GM19395 (cell line): ENCODE results near the gene APBA1.
"Not testable (repeated sequence)": the region's sequence is repeated elsewhere in the genome, so short reads cannot be mapped to it uniquely, and the experiment has no call there.

Experiments used
- ATAC-seq: cut with Tn5 transposase; IDR thresholded peaks from one replicate; pipeline ENCODE4 v1.9.1; 2021; ENCODE audit warnings: mild to moderate bottlenecking, moderate library complexity; ENCODE audit not compliant: unreplicated experiment

The APBA1 gene

DNA sequence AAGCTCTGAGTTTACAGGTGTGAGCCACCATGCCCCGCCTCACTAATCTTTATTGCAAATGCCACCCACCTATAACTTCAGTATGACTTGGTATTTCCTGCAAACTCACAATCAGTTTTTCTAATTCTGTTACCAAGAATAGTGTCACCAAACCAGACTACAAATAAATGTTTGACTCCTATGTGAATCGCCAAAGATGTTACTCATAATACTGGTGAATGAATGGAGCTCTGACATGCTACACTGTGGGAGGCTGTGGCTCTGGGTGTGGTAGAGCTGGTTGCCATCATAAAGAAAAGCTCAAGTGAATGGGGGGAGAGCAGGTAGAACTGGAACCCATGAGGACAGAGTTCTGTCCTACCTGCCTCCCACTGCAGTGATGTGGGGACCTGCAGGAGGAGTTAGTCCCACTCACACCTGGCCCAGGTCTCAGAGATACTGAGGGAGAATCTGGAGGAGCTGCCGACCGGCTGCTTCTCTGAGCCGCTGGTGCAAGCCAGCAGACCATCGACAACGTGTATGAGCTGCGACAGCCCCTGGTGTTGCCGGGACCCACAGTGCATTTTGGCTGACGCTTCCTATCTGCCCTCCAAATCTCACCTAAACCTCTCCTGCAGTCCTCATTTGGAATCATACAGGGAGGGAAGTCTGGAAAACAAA, 251.4 kb downstream of the APBA1 start:
- no peak for ATAC-seq

DNA sequence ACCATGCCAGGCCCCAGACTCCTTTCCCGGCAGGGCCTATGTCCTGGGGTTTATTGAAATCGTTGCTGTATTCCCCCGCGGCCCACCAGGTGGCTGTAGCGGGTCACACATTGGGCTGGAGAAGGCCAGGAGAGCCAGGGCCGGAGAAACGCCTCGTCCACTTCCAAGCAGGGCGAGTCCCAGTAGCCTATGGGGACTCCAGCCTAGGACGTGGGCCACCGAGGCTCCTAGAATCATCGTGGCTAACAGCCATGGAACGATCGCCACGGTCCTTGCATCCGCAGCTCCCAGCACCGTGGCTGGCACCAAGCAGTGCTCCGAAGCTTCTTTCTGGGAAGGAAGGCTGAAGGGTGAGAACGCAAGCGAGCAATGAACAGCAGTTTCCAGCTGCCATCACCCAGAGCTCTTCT, 259.4 kb downstream of the APBA1 start:
- no peak for ATAC-seq

DNA sequence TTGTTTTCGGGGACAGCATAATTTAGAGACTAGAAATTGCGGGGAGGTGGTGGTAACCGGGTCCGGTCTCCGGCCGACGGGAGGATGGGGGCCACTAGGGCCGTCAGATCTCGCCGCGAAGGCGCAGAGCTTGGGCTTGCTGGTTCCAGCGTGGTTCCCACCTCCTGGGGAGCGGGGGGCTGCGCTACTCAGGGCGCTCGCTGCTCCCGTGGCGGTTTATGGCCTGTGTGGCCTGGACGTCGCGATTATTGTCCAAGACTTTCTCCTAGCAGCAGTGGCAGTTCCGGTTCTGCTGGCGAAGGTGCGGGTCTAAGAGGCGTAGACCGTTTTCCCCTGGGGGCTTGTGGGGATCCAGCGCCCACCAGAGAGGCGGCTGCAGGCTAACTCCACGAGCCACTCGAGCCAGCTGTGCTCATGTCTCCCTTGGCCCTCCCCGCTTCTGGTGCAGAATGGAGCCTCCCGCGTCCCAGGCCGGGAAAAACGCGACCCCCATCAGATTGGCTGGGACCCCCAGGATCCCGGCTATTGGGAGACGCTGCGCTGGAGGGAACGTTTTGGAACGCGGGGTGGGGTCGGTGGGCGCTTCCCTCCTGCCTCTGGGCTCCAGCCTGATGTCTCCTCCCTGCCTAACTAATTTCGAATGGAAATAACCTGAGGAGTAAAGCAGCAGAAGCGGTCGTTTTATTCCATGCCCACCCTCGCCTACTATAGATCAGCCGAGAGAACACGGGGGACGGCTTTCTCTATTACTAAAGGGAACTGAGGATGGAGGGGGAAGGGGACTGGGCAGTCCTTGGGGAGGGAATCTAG, 260.0 kb downstream of the APBA1 start:
- ATAC-seq: no peak

DNA sequence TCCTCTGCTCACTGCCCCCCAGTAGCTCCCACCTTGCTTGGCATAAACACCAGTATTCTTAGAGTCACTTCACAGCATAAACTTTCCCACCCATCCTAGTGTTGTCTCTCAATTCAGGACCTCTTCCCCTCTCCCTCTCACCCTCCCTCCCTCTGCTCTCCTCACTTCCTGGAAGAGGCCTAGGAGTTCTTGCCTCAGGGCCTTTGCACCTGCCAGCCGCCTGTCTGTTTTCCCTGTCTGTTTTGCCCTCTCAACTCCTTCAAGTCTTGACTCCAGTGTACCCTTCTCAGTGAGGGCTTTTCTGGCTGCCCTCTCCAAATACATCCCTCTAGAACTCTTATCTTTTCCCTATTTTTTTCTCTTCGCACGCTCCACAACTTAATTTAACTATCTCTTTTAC, 260.9 kb downstream of the APBA1 start:
- ATAC-seq: no peak

DNA sequence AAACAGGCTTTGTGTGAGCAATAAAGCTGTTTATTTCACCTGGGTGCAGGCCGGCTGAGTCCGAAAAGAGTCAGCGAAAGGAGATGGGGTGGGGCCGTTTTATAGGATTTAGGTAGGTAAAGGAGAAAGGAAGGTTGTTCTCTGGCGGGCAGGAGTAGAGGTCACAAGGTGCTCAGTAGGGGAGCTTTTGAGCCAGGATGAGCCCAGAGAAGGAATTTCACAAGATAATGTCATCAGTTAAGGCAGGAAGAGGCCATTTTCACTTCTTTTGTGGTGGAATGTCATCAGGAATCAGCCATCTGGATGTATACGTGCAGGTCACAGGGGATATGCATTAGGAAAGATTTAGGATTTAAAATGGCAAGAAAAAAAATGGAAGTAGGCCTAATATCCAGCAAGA, 262.2 kb downstream of the APBA1 start:
- ATAC-seq: not testable (repeated sequence)

DNA sequence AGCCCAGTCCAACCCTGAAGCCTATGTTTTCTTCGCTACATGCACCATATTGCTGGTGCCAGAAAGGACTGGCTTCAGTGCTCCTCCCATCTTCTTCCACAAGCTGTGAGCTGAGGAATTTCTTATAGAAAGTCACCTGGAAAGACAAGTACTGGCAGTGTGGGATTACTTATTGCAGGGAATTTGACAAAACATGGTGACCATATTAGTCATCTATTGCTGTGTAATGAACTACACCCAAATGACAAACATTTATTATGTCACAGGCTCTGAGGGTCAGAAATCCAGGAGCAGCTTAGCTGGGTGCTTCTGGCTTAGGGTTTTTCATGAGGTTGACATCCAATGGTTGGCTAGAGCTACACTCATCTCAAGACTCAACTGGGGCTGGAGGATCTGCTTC, 271.7 kb downstream of the APBA1 start:
- ATAC-seq: no peak

DNA sequence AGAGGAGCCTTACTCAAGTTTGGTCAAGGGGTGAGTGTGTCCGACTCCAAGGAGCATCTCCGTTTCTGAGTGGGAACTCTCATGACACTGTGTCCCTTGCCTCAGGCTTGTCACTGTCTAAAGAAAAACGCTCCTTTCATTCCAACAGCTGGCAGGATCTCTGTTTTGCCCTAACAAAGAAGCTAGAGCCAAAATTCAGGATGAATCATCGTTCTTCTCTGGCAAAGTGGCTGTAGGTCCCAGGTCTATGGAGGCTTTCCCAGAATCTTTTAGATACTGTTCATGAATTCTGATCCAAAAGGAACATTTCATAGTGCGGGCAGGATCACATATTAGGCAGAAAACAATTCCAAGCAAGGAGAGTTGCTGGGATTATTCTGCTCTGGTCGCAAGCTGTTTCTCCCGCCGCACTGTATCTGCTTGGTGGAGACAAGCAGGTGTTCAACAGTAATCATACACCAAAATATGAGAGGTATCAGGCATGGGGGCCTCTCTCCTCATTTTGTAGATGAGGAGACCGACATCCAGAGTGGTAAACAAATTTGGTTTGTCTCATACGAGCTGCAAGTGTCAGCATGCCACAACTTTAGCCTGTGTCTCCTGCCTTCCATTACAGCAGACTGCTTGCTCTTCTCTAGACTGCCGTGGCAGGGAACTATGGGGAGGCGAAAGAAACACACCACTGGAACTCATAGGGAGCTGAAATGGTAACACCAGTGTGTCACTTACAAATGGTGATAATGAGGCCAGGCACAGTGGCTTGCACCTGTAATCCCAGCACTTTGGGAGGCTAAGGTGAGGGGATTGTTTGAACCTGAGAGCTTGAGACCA, 274.6 kb downstream of the APBA1 start:
- ATAC-seq: no peak

DNA sequence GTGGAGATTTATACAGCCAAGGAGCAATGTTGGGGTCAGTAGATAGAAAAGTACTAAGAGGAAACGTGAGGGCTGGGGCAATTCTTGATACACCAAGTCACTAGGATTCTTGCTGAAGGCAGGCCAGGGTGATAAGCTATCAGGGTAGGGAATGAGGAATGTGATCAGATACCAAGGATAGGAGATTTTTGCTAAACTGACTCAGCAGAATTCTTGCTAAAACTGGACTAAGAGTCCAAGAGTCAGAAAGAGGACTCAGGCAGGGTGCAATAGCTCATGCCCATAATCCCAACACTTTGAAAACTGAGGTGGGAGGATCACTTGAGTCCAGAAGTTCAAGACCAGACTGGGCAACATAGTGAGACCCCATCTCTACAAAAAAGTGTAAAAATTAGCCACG, 275.4 kb downstream of the APBA1 start:
- no peak for ATAC-seq

DNA sequence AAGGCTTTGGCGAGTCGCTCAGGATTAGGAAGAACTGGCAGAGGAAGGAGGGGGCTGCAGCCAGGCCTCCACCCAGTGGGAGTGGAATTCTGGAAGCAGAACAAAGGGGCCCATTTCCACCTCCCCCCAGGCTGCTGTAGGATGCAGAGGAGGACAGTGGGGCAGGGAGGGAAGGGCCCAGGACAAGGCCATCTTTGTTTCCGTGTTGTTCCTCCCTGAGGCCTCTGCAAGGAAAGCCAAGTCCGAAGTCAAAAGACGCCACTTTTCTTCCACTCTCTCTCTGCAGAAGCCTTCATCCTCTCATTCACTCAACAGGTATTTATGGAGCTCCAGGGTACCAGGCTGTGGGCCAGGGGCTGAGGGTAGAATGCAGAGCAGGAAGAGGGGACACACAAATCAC, 276.5 kb downstream of the APBA1 start:
- ATAC-seq: no peak

DNA sequence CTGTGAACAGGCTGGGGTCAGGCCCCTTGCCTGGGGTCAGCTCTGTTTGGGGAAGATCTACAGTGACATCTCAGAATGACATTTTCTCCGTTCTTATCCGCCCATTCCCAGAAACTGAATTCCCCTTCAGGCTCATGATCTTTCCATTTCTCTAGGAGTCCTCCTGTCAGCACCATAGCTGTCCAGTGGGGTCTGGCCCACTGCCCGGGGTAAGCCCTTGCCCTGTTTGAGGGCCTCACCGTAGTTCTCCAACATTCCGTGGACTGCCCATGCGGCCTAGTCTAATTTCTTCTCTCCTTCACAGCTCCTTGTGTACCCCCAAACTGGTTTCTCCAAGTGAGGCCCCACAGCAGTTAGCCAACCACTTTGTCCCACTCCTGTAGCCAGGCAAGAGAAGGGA, 278.7 kb downstream of the APBA1 start:
- no peak for ATAC-seq

DNA sequence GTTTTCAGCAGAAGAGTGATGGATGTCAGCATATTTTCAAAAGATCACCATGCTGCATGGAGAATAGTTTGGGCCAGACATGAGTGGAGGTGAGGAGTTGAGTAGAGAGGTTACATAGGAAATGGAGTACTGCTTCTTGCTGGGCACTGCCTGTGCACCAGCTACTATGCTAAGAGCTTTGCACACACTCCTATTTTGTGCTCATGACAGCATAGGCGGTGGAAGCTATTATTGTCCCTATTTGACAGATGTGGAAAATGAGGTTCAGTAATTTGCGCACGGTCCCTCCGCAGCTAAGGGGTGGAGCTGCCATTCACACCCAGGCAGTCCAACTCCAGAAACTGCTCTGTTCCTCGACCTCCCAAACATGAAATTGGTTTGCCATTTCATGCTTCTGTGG, 279.3 kb downstream of the APBA1 start:
- ATAC-seq: no peak

DNA sequence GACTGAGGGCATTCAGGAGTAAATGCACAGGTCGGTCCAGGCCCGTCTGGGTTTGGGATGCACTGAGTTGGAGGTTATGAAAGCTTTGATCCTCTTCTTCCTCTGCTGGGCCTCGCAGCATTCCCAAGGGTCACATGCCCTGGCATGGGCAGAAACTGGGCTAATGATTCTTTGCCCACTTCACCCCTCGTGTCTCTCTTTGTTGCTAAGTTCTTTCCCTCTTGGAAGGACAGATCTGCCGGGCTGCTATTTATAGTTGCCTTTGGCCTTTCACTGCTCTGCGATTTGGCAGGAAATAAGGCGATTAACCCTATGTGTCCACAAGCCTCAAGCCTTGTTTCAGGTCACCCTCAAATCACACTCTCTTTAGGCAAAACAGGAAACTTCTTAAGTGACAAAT, 280.2 kb downstream of the APBA1 start:
- no peak for ATAC-seq

DNA sequence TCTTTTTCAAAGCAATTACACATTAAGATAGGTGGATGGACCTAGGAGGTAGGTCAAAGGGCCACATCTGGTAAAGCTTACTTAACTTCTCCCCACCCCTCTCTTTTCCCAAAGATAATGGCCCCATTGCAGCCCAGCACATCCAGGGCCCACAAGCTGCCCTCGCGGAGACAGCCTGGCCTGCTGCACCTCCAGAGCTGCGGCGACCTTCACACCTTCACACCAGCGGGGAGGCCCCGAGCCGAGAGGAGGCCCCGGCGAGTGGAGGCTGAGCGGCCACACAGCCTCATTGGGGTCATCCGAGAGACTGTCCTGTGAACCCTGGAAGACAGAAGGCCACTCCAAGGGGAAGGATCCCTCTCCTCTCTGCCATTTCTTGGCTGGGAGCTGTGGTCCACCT, 280.7 kb downstream of the APBA1 start:
- ATAC-seq: no peak

DNA sequence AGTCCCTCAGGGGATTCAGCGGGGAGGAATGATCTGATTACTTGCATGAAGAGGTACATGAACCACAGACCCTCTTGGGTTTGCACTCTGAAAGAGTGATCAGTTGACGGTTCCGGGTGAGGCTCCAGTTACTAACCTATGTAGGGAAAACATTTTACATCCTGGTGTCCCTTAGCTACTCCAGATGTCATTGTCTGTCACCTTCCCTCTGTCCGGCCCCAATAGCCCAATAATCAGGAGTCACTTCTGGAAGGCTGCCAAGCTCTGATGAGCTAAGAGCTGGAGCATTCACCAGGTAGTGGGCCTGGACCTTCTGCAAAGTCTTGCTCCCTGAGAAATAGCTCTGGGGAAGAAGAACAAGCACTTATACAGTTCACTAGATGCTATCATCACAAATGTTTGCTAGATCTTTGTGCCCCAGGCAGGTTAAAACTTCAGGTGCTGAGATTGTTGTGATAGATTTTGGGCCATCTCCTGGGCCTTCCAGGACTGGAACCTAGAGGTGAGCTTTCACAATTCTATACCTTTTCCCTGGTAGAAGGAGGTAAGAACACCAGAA, 282.7 kb downstream of the APBA1 start:
- no peak for ATAC-seq

DNA sequence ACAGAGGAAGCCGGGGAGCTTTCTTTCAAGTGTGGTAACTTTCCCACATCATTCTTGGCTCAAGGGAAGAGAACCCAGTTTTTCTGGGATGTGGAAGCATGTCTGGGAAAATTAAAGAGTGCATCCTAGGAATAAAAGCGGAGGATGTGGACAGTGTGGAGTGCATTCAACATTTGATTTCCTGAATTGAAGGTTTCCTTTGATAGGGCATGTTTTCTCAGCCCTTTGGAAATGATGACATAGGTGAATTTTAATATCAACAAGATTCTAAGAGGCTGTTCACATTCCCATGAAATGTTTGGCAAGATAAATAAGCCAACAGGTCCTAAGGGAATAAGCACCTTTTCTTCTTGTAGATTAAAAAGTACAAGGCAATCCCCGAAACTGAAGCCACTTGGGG, 283.6 kb downstream of the APBA1 start:
- ATAC-seq: no peak

DNA sequence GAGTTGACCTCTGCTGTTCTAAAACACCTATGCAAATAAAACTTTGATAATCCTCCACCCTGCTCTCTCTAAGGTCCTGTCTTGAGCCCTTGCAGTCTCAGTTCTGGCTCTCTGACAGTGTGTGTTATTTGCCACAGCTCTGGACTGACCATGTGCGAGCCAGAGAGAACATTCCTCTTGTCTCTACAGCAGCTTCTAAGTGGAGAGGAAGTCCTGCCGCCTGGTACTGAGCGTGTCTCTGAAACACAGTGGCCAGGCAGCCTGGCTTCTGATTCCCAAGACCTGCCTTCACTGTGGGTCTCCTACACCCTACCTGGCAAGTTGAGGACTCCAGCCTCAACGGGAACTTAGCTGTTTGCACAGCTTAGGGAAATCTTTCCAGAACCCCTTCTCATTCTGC, 285.5 kb downstream of the APBA1 start:
- no peak for ATAC-seq

DNA sequence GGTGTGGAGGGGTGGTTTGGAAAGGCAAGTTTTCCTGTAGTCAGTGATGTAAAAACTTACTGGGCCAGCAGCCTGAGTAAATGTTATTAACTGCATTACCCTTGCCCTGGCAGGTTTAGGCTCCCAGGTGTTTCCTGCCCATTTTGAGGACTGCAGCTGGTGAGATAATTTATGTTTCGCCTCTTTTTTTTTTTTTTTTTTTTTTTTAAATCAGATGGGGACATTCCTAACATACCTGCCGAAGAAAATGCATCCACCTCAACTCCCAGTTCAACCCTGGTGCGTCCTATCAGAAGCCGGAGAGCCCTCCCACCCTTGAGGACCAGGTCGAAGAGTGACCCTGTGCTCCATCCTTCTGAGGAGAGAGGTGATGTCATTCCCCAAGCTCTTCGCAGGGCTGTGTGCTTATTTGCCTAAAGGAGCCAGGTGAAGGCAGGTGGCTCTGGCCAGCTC, 286.6 kb downstream of the APBA1 start:
- ATAC-seq: no peak

DNA sequence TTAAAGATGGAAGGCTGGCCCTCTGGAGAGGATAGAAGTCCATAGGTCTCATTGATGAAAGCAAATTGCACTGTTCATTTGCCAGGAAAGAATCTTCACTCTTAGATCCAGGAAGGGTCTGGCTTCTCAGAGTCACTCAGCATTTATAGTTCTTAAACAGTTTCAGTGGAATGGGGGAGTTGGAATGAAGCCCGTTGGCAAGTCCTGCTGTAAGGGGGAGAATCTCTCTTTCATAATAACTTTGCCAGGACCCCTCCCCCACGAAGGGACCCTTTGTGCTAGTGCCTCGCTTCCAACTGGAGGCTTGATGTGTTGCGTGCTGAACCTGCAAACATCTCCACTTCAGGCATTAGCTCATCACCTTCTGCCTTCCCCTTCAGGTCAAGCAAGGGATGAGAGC, 290.0 kb downstream of the APBA1 start:
- ATAC-seq: no peak

DNA sequence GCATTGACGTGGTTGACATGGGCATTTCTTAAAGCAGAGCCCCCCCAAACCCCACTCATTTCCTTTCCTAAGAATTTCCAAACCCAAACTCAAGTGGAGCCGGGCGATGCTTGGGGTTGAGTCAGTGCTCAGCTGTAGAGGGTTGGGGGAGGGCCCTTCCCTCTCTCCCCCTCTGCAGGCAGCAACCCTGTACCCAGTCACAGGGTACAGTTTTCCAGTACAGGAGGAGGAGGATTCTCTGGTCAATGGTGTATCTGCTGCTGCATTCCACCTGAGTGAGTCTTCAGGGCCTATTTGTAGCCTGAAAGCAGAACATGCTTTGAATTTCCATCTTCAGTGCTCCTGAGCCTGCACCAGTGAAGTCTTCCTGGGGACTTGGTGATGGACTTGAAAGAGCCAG, 291.4 kb downstream of the APBA1 start:
- ATAC-seq: no peak

DNA sequence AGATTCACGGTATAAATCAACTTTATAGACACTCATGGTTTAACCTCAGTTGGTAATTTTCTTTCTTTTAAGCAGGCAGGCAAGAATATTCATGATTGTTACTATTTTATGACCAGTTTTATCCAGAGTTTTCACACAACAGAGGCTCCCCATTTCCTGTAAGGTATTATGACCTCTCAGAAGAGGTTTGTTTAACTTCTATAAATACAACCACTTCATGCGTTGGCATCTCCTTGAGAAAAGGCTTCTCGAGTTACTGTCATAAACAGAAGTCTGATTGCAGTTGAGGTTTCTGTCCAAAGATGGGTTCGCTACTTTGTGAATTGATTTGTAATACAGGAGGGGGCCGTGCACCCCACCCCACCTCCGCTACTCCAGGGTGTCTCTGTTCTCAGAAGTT, 291.9 kb downstream of the APBA1 start:
- ATAC-seq: no peak

DNA sequence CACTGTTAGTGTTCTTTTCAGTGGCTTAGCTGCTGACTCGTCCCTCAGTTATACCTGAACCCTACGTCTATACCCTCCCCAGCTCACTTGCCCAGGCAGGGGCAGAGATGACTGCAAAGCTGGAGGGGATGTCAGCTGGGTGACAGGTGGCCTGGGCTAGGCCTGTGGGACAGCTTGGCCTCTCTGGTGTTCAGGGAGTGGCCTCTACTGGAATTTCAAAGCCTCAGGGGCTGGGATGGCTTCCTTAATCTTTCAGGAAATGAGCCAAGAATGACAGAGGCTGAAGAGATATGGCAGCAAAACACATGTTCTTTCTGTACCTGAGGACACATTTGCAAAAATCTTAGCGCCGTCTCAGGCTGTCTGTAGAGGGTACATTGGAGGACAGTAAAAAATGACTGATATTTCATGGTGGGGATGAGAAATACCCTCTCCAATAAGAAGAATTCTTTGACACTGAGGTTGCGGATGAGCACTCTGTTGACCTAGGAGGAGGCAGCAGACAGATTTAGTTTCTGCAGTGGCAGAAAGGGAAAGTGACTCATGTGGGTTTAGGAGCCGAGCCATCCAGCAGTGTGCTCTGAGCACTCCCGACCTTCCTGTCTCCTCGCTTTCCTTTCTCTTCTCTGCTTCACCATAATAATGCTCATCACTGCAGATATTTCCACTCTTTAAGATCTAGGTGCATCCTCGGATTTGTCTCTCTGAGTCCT, 292.7 kb downstream of the APBA1 start:
- no peak for ATAC-seq
